Naive B cell (primary cell): Measurements from ENCODE around the gene TMEM38A. TPM values are rescaled to one million over a fixed set of nuclear protein-coding genes. Genes with fewer than 3 reads are reported as not detected.
A peak's percentile ranks its signal among the peaks of the same experiment; 100 is the strongest.
"Not testable (repeated sequence)": the region's sequence is repeated elsewhere in the genome, so short reads cannot be mapped to it uniquely, and the experiment has no call there.

Source experiments
- ATAC-seq, 2 donors: fragments of 150-1000 bp; cut with Tn5 transposase; 2 replicates each; pipeline ENCODE4 v1.10.0; 2021; ENCODE audit warnings: low read depth in 2 of 2, mild to moderate bottlenecking in 2 of 2, moderate library complexity in 2 of 2
- DNase-seq: peaks from one replicate; pipeline ENCODE4 v3.0.0; 2022
- H3K27ac Mint-ChIP-seq, 6 donors: one replicate each; pipeline ENCODE4 v1.8.0; 2020 to 2022; ENCODE audit warnings: mild to moderate bottlenecking in 6 of 6, mixed read lengths in 6 of 6, moderate library complexity in 5 of 6, inconsistent platforms in 2 of 6
- H3K27me3 Mint-ChIP-seq, 3 donors: one replicate each; pipeline ENCODE4 v1.8.0; 2021 to 2022; ENCODE audit warnings: mixed read lengths in 3 of 3, mild to moderate bottlenecking in 1 of 3
- H3K36me3 Mint-ChIP-seq, 2 donors: one replicate each; pipeline ENCODE4 v1.8.0; 2020 to 2022; ENCODE audit warnings: mixed read lengths in 2 of 2, inconsistent platforms in 1 of 2, mild to moderate bottlenecking in 1 of 2
- H3K4me1 Mint-ChIP-seq, 3 donors: one replicate each; pipeline ENCODE4 v1.8.0; 2020 to 2022; ENCODE audit warnings: mixed read lengths in 3 of 3, inconsistent platforms in 1 of 3, mild to moderate bottlenecking in 1 of 3, moderate library complexity in 1 of 3
- H3K4me3 Mint-ChIP-seq, 8 donors: one replicate each; pipeline ENCODE4 v1.8.0; 2020 to 2022; ENCODE audit warnings: mild to moderate bottlenecking in 8 of 8, mixed read lengths in 8 of 8, moderate library complexity in 8 of 8, inconsistent platforms in 2 of 8
- H3K9me3 Mint-ChIP-seq, 7 donors: one replicate each; pipeline ENCODE4 v1.8.0; 2020 to 2022; ENCODE audit warnings: mixed read lengths in 7 of 7, mild to moderate bottlenecking in 5 of 7, inconsistent platforms in 2 of 7, moderate library complexity in 1 of 7
- polyA plus RNA-seq, 6 donors: library from polyadenylated mRNA; unstranded; fragments of 300-500 nt; fragmentation: Illumina TruSeq; gene quantifications; one replicate each; pipeline ENCODE4 v1.2.3, GENCODE V29; 2021; ENCODE audit warnings: low read depth in 6 of 6

The TMEM38A gene
- polyA plus RNA-seq, 6 donors from 2014 or later = 13.7 to 18.6 (median 16.6) TPM

- Mint-ChIP-seq H3K4me1 (peaks cover 0 to 3% (median 2%) of the 10 kb centered on the region in 3 donors), H3K36me3 (no peaks in the 10 kb centered on the region), H3K9me3 (no peaks in the 10 kb centered on the region), H3K27me3 (no peaks in the 10 kb centered on the region), H3K27ac (no peak overlapping the region), H3K4me3 (no peak overlapping the region)
- no peak for DNase-seq
- no peak for ATAC-seq
Measured at GRCh38 chr19:16670291-16670690, 9.4 kb downstream of the TMEM38A start.

GRCh38 chr19:16671652-16672274 lies 10.8 kb downstream of the TMEM38A start:
- DNase-seq (no peak), ATAC-seq (no peak)
- Mint-ChIP-seq H3K27me3 (no peaks in the 10 kb centered on the region), H3K27ac (peak overlapping the region in 2 of 6 donors; percentile 60 to 70), H3K4me1 (peaks cover 0 to 3% (median 2%) of the 10 kb centered on the region in 3 donors), H3K36me3 (no peaks in the 10 kb centered on the region), H3K9me3 (no peaks in the 10 kb centered on the region), H3K4me3 (no peak overlapping the region)

- H3K27ac Mint-ChIP-seq = no peak overlapping the region
- no peak for ATAC-seq
- H3K36me3 Mint-ChIP-seq = no peaks in the 10 kb centered on the region
- peaks cover 0 to 3% (median 0%) of the 10 kb centered on the region in 3 donors for H3K4me1 Mint-ChIP-seq
- no peak for DNase-seq
- no peaks in the 10 kb centered on the region for H3K27me3 Mint-ChIP-seq
- H3K4me3 Mint-ChIP-seq = no peak overlapping the region
- no peaks in the 10 kb centered on the region for H3K9me3 Mint-ChIP-seq
Measured at GRCh38 chr19:16673231-16673630, 12.3 kb downstream of the TMEM38A start.

GRCh38 chr19:16673839-16674238 lies 12.9 kb downstream of the TMEM38A start:
- DNase-seq, H3K27ac Mint-ChIP-seq, ATAC-seq, H3K9me3 Mint-ChIP-seq, H3K4me3 Mint-ChIP-seq, H3K36me3 Mint-ChIP-seq, H3K27me3 Mint-ChIP-seq, H3K4me1 Mint-ChIP-seq: not testable (repeated sequence)

- H3K36me3 Mint-ChIP-seq = peaks cover 8 to 12% of the 10 kb centered on the region in 2 donors
- DNase-seq (no peak), ATAC-seq (no peak)
- peaks cover 0 to 6% (median under 1%) of the 10 kb centered on the region in 7 donors for H3K9me3 Mint-ChIP-seq
- H3K27me3 Mint-ChIP-seq = no peaks in the 10 kb centered on the region
- peak overlapping the region in 2 of 6 donors; percentile 16 to 54 for H3K27ac Mint-ChIP-seq
- H3K4me1 Mint-ChIP-seq = no peaks in the 10 kb centered on the region
- no peak overlapping the region for H3K4me3 Mint-ChIP-seq
Measured at GRCh38 chr19:16676101-16676798, 15.3 kb downstream of the TMEM38A start.

GRCh38 chr19:16677055-16677454 lies 16.1 kb downstream of the TMEM38A start:
- Mint-ChIP-seq H3K9me3 (peaks cover 0 to 12% (median 5%) of the 10 kb centered on the region in 7 donors), H3K4me1 (no peaks in the 10 kb centered on the region), H3K27ac (no peak overlapping the region), H3K36me3 (peaks cover 14 to 16% of the 10 kb centered on the region in 2 donors), H3K27me3 (no peaks in the 10 kb centered on the region), H3K4me3 (no peak overlapping the region)
- no peak for ATAC-seq
- no peak for DNase-seq

- H3K27ac Mint-ChIP-seq = no peak overlapping the region
- no peaks in the 10 kb centered on the region for H3K4me1 Mint-ChIP-seq
- peaks cover 0 to 12% (median 5%) of the 10 kb centered on the region in 7 donors for H3K9me3 Mint-ChIP-seq
- H3K27me3 Mint-ChIP-seq = no peaks in the 10 kb centered on the region
- H3K4me3 Mint-ChIP-seq = no peak overlapping the region
- DNase-seq = no peak
- no peak for ATAC-seq
- peaks cover 14 to 16% of the 10 kb centered on the region in 2 donors for H3K36me3 Mint-ChIP-seq
Measured at GRCh38 chr19:16678498-16678897, 17.6 kb downstream of the TMEM38A start.

GRCh38 chr19:16679811-16680210 lies 18.9 kb downstream of the TMEM38A start:
- H3K4me3 Mint-ChIP-seq = no peak overlapping the region
- no peak for ATAC-seq
- no peak for DNase-seq
- H3K4me1 Mint-ChIP-seq = peaks cover 0 to 2% (median 0%) of the 10 kb centered on the region in 3 donors
- no peak overlapping the region for H3K27ac Mint-ChIP-seq
- H3K9me3 Mint-ChIP-seq = peaks cover 0 to 12% (median 5%) of the 10 kb centered on the region in 7 donors
- peaks cover 14 to 16% of the 10 kb centered on the region in 2 donors for H3K36me3 Mint-ChIP-seq
- no peaks in the 10 kb centered on the region for H3K27me3 Mint-ChIP-seq

GRCh38 chr19:16682539-16682938 lies 21.6 kb downstream of the TMEM38A start:
- no peak overlapping the region for H3K27ac Mint-ChIP-seq
- peaks cover 14 to 16% of the 10 kb centered on the region in 2 donors for H3K36me3 Mint-ChIP-seq
- no peak for DNase-seq
- H3K4me3 Mint-ChIP-seq = no peak overlapping the region
- no peak for ATAC-seq
- H3K27me3 Mint-ChIP-seq = no peaks in the 10 kb centered on the region
- peaks cover 0 to 2% (median 0%) of the 10 kb centered on the region in 3 donors for H3K4me1 Mint-ChIP-seq
- peaks cover 0 to 12% (median 5%) of the 10 kb centered on the region in 7 donors for H3K9me3 Mint-ChIP-seq

- H3K36me3 Mint-ChIP-seq = peaks cover 14 to 16% of the 10 kb centered on the region in 2 donors
- no peak overlapping the region for H3K4me3 Mint-ChIP-seq
- DNase-seq (no peak), ATAC-seq (no peak)
- peaks cover 0 to 2% (median 0%) of the 10 kb centered on the region in 3 donors for H3K4me1 Mint-ChIP-seq
- H3K9me3 Mint-ChIP-seq = peaks cover 0 to 12% (median 5%) of the 10 kb centered on the region in 7 donors
- no peak overlapping the region for H3K27ac Mint-ChIP-seq
- no peaks in the 10 kb centered on the region for H3K27me3 Mint-ChIP-seq
Measured at GRCh38 chr19:16684216-16684615, 23.3 kb downstream of the TMEM38A start.

- Mint-ChIP-seq H3K4me3 (no peak overlapping the region), H3K4me1 (peaks cover 0 to 2% (median 0%) of the 10 kb centered on the region in 3 donors), H3K27me3 (no peaks in the 10 kb centered on the region), H3K9me3 (peaks cover 0 to 12% (median 4%) of the 10 kb centered on the region in 7 donors), H3K27ac (no peak overlapping the region), H3K36me3 (no peaks in the 10 kb centered on the region)
- DNase-seq (no peak), ATAC-seq (no peak)
Measured at GRCh38 chr19:16688084-16688483, 27.1 kb downstream of the TMEM38A start.

- Mint-ChIP-seq H3K4me3 (no peak overlapping the region), H3K9me3 (peaks cover 0 to 5% (median 0%) of the 10 kb centered on the region in 7 donors), H3K27me3 (peaks cover 0 to 5% (median 0%) of the 10 kb centered on the region in 3 donors), H3K36me3 (no peaks in the 10 kb centered on the region), H3K4me1 (no peaks in the 10 kb centered on the region), H3K27ac (no peak overlapping the region)
- ATAC-seq (no peak), DNase-seq (no peak)
Measured at GRCh38 chr19:16698914-16699313, 38.0 kb downstream of the TMEM38A start.

GRCh38 chr19:16702123-16702522 lies 41.2 kb downstream of the TMEM38A start:
- Mint-ChIP-seq H3K27me3 (peaks cover 0 to 5% (median 0%) of the 10 kb centered on the region in 3 donors), H3K27ac (no peak overlapping the region), H3K36me3 (no peaks in the 10 kb centered on the region), H3K4me3 (no peak overlapping the region), H3K9me3 (no peaks in the 10 kb centered on the region), H3K4me1 (peaks cover 0 to under 1% (median 0%) of the 10 kb centered on the region in 3 donors)
- no peak for DNase-seq
- no peak for ATAC-seq

GRCh38 chr19:16703677-16704076 lies 42.7 kb downstream of the TMEM38A start:
- Mint-ChIP-seq H3K9me3 (no peaks in the 10 kb centered on the region), H3K4me1 (peaks cover 0 to 7% (median 0%) of the 10 kb centered on the region in 3 donors)
- no peak for ATAC-seq

More at GRCh38 chr19:16703677-16704076, 42.7 kb downstream of the TMEM38A start:
- Mint-ChIP-seq H3K36me3 (no peaks in the 10 kb centered on the region), H3K27me3 (peaks cover 0 to 5% (median 0%) of the 10 kb centered on the region in 3 donors), H3K27ac (no peak overlapping the region), H3K4me3 (no peak overlapping the region)
- no peak for DNase-seq
